Uterus (tissue), 4 donors: Measurements from ENCODE around the gene LYSMD2. TPM values are rescaled to one million over a fixed set of nuclear protein-coding genes. Genes with fewer than 3 reads are reported as not detected.

Experiments used
- DNase-seq, 2 donors: peaks; one replicate each; pipeline ENCODE4 v3.0.0-alpha.2; 2019 to 2020
- H3K27ac ChIP-seq, 2 donors: fragments of 200-600 bp; sonication (generic); 1 replicate in 1 of 2; 2 replicates in 1 of 2; pipeline ENCODE4 v1.5.1; 2016 to 2018
- H3K27me3 ChIP-seq, 2 donors: fragments of 200-600 bp; sonication (generic); one replicate each; pipeline ENCODE4 v1.5.1; 2018 to 2019; ENCODE audit warnings: control low read depth in 1 of 2
- H3K36me3 ChIP-seq, 2 donors: fragments of 200-600 bp; sonication (generic); one replicate each; pipeline ENCODE4 v1.5.1; 2019; ENCODE audit warnings: control low read depth in 1 of 2
- H3K4me1 ChIP-seq, 2 donors: fragments of 200-600 bp; sonication (generic); one replicate each; pipeline ENCODE4 v1.5.1; 2018 to 2019; ENCODE audit warnings: control low read depth in 1 of 2
- H3K4me3 ChIP-seq, 2 donors: fragments of 200-600 bp; sonication (generic); 1 replicate in 1 of 2; 2 replicates in 1 of 2; pipeline ENCODE4 v1.5.1; 2018 to 2019; ENCODE audit warnings: mild to moderate bottlenecking in 1 of 2
- H3K9me3 ChIP-seq, 2 donors: fragments of 200-600 bp; sonication (generic); one replicate each; pipeline ENCODE4 v1.5.1; 2019; ENCODE audit warnings: control low read depth in 1 of 2
- POLR2A ChIP-seq, 2 donors: fragments of 450-650 bp; IDR thresholded peaks; one replicate each; pipeline ENCODE4 v1.6.1; 2016; ENCODE audit warnings: antibody characterized with exemption in 2 of 2, mild to moderate bottlenecking in 1 of 2, moderate library complexity in 1 of 2
- intact Hi-C: fragments of 100-400 bp; cut with DNase I; formaldehyde crosslinking; loops from one replicate; pipeline ENCODE4 v1.15.1; 2023; ENCODE audit warnings: low total_unique reads
- total RNA-seq, 4 donors: library from RNA; depleted of rRNA in 3 of 4; stranded (reverse); fragments of >200 nt in 3 of 4; gene quantifications; one replicate each; pipeline versions ENCODE4 v1.1.0 to v1.2.4, GENCODE V29; 2014 to 2023
- TF ChIP-seq, protein P1 (sequence below), 4 experiments: fragments of 200-600 bp in 2 of 4; fragments of 450-650 bp in 2 of 4; sonication (generic) in 2 of 4; IDR thresholded peaks; one replicate each; pipeline ENCODE4 v1.5.1; 2016 to 2019; ENCODE audit warnings: antibody characterized with exemption in 4 of 4, mild to moderate bottlenecking in 2 of 4, moderate library complexity in 1 of 4
- donor health status: DM: yes; HTN: yes; CAD: no.

LYSMD2 gene
- total RNA-seq, 4 donors from 2014 or later, result 8.5 to 44.7 (median 25.0) TPM

DNA sequence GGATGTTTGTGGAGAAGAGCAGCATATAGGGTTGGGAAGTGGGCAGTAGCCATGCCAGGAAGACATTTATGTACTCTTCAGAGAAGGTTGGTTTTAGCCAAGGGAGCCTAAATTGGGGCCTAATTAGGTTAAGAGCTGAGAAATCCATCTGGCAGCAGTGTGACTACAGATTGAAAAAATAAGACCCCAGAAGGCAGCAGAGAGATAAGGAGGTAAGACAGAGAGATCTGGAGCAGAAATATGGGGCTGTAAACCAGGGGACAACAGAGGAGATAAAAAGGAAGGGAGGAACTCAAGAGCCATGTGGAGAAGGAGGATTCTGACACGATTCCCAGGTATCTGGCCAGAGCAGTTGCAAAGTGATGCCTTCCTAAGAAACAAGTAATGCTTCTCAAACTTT lies 23.3 kb downstream of the LYSMD2 start:
- TF ChIP-seq, protein P1, sequence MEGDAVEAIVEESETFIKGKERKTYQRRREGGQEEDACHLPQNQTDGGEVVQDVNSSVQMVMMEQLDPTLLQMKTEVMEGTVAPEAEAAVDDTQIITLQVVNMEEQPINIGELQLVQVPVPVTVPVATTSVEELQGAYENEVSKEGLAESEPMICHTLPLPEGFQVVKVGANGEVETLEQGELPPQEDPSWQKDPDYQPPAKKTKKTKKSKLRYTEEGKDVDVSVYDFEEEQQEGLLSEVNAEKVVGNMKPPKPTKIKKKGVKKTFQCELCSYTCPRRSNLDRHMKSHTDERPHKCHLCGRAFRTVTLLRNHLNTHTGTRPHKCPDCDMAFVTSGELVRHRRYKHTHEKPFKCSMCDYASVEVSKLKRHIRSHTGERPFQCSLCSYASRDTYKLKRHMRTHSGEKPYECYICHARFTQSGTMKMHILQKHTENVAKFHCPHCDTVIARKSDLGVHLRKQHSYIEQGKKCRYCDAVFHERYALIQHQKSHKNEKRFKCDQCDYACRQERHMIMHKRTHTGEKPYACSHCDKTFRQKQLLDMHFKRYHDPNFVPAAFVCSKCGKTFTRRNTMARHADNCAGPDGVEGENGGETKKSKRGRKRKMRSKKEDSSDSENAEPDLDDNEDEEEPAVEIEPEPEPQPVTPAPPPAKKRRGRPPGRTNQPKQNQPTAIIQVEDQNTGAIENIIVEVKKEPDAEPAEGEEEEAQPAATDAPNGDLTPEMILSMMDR (IDR thresholded peaks at IDR 0.05), result no peak
- TF ChIP-seq POLR2A (IDR thresholded peaks at IDR 0.05), result no peak
- no peaks in the 10 kb centered on the region for H3K36me3 ChIP-seq

DNA sequence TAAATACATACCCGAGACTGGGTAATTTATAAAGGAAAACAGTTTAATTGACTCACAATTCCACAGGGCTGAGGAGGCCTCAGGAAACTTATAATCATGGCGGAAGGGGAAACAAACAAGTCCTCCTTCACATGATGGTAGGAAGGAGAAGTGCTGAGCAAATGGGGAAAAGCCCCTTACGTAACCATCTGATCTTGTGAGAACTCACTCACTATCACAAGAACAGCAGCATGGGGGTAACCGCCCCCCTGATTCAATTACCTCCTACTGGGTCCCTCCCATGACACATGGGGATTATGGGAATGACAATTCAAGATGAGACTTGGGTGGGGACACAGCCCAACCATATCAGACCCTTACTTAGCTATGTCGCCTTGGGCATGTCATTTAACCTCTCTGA lies 28.4 kb downstream of the LYSMD2 start:
- H3K27me3 ChIP-seq, result no peaks in the 10 kb centered on the region
- peaks cover 0 to 8% of the 10 kb centered on the region in 2 donors for H3K4me1 ChIP-seq
- H3K9me3 ChIP-seq, result no peaks in the 10 kb centered on the region
- TF ChIP-seq POLR2A (IDR thresholded peaks at IDR 0.05), result no peak
- TF ChIP-seq, protein P1 (IDR thresholded peaks at IDR 0.05), result no peak
- H3K4me3 ChIP-seq, result no peak overlapping the region
- intact Hi-C loops, result no loop called here
- H3K27ac ChIP-seq, result peak overlapping the region; percentile 86 to 95
- no peaks in the 10 kb centered on the region for H3K36me3 ChIP-seq
- no peak for DNase-seq

More for the DNA sequence above, 23.3 kb downstream of the LYSMD2 start:
- Histone ChIP-seq H3K9me3 (no peaks in the 10 kb centered on the region), H3K27ac (no peak overlapping the region), H3K27me3 (no peaks in the 10 kb centered on the region), H3K4me3 (no peak overlapping the region), H3K4me1 (no peaks in the 10 kb centered on the region)
- no peak for DNase-seq
- intact Hi-C loops, result no loop called here

DNA sequence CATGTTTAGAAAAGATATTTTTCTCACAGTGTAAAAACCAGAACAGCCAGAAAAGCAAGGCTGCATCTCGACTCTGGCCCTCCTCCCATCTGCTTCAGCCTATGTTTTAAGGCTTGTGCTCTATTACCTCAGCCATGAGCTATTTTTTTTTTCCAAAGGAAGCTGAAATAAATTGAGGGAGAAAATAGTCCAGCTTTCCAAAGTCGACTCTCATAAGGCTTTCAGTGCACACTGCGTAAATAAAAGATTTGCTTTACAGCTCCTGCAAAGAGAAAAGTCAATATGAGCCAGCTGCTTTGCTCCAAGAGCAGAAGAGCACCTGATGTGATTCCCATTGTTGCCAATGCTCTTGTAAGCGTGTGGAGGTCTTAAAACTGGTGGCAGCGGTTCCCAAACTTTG lies 29.4 kb downstream of the LYSMD2 start:
- Histone ChIP-seq H3K9me3 (no peaks in the 10 kb centered on the region), H3K4me1 (peaks cover 0 to 8% of the 10 kb centered on the region in 2 donors), H3K27ac (peak overlapping the region; percentile 86 to 95), H3K36me3 (peaks cover 0 to 2% of the 10 kb centered on the region in 2 donors), H3K27me3 (no peaks in the 10 kb centered on the region), H3K4me3 (no peak overlapping the region)
- TF ChIP-seq, protein P1 (IDR thresholded peaks at IDR 0.05), result no peak
- no peak for TF ChIP-seq POLR2A (IDR thresholded peaks at IDR 0.05)
- intact Hi-C loops, result no loop called here
- peak; percentile 35 to 73 for DNase-seq

DNA sequence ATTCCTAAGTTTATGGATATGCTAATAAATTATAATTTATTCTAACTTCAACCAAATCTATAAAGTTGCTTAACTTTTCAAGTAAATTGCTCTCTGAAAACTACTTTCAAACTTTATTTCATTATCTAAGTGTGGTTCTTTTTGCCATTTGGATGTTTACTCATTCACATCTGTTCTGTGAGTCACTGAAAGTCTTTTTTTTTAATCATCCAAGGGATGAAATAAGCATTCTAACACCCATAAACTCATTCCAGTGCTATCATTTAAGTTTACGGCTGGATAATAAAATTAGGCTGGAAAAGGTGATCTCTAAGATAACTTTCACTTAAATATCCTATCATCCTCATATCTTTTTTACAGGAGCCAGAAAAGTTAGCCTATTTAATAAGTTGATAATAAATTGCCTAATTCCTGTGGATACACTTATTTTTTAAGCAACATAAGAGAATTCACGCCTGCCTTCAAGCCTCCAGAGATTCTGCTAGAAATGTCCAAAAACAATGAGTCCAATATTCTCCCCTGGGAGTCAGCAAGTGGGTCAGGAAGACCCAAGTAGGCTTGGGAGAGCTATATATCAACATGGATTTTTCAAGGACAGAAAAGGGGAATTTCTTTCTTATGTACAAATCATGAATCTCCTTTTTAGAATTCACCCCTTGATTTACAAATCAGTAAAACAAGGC lies 30.4 kb downstream of the LYSMD2 start:
- TF ChIP-seq POLR2A (IDR thresholded peaks at IDR 0.05), result no peak
- TF ChIP-seq, protein P1 (IDR thresholded peaks at IDR 0.05), result no peak
- intact Hi-C loops, result no loop called here
- H3K27me3 ChIP-seq, result no peaks in the 10 kb centered on the region
- H3K27ac ChIP-seq, result peak overlapping the region; percentile 86 to 95
- peak in 1 of 2 donors; percentile 40 for DNase-seq
- H3K36me3 ChIP-seq, result peaks cover 0 to 2% of the 10 kb centered on the region in 2 donors
- peaks cover 0 to 8% of the 10 kb centered on the region in 2 donors for H3K4me1 ChIP-seq
- no peak overlapping the region for H3K4me3 ChIP-seq
- no peaks in the 10 kb centered on the region for H3K9me3 ChIP-seq

GRCh38 chr15:51706291-51706690 lies 31.2 kb downstream of the LYSMD2 start:
- Histone ChIP-seq H3K4me3 (no peak overlapping the region), H3K4me1 (peaks cover 0 to 8% of the 10 kb centered on the region in 2 donors), H3K9me3 (no peaks in the 10 kb centered on the region), H3K27ac (peak overlapping the region; percentile 86 to 95), H3K36me3 (peaks cover 0 to 2% of the 10 kb centered on the region in 2 donors), H3K27me3 (no peaks in the 10 kb centered on the region)
- DNase-seq, result peak; percentile 29 to 52
- TF ChIP-seq, protein P1 (IDR thresholded peaks at IDR 0.05), result no peak
- TF ChIP-seq POLR2A (IDR thresholded peaks at IDR 0.05), result no peak
- intact Hi-C loops, result no loop called here
